ENCODE data around the gene LONP1.

The LONP1 gene

GRCh38 chr19:5719961-5720790 is at the start of gene LONP1, which contains the start of gene CATSPERD:
LONP1 (minus strand) TSS chr19:5720146; CDS start chr19:5720132, 14 bp downstream.
CATSPERD (plus strand) TSS chr19:5720637; CDS start chr19:5720738, 101 bp downstream.
- Histone ChIP-seq H3K36me3 (ENCODE audit: low read length) (peaks cover 6% of the 10 kb centered on the region; the same call in 1 of the 2 replicates), H2AFZ (ENCODE audit: low read depth, low read length, severe bottlenecking) (peak within 1 kb of the TSS; percentile 68), H3K4me3 (ENCODE audit: insufficient read depth, low read length, poor library complexity, severe bottlenecking) (peak within 1 kb of the TSS; percentile 81), H3K27ac (ENCODE audit: low read depth, low read length) (peak within 1 kb of the TSS; percentile 84), H3F3A (ENCODE audit: insufficient read depth) (no peaks in the 10 kb centered on the region), H4K20me1 (ENCODE audit: low read depth, low read length) (peaks cover 12% of the 10 kb centered on the region), H3K9me2 (replicated peaks; ENCODE audit: insufficient read depth, low read length) (no peaks in the 10 kb centered on the region), H3K9ac (ENCODE audit: low read length) (peak within 1 kb of the TSS; percentile 87), H3K79me2 (ENCODE audit: insufficient read depth, low read length) (peaks cover 44% of the 10 kb centered on the region), H3K27me3 (ENCODE audit: low read length) (no peaks in the 10 kb centered on the region), H3K4me2 (ENCODE audit: low read depth, low read length, poor library complexity, severe bottlenecking) (peak within 1 kb of the TSS; percentile 85), H3K9me3 (ENCODE audit: insufficient read depth, low read length) (no peaks in the 10 kb centered on the region)
- peak; percentile 63 for TF ChIP-seq CTCF (IDR thresholded peaks at IDR 0.05; ENCODE audit: insufficient read depth, low read length, poor library complexity, severe bottlenecking)
- TF ChIP-seq EZH2phosphoT487 (conservative IDR thresholded peaks at IDR 0.05; ENCODE audit: low read length): no peak

- H3F3A ChIP-seq (ENCODE audit: insufficient read depth): no peaks in the 10 kb centered on the region
- no peaks in the 10 kb centered on the region for H3K27me3 ChIP-seq (ENCODE audit: low read length)
- TF ChIP-seq EZH2phosphoT487 (conservative IDR thresholded peaks at IDR 0.05; ENCODE audit: low read length): no peak
- TF ChIP-seq CTCF (IDR thresholded peaks at IDR 0.05; ENCODE audit: insufficient read depth, low read length, poor library complexity, severe bottlenecking): no peak
- no peak overlapping the region for H2AFZ ChIP-seq (ENCODE audit: low read depth, low read length, severe bottlenecking)
- H3K9me2 ChIP-seq (replicated peaks; ENCODE audit: insufficient read depth, low read length): no peaks in the 10 kb centered on the region
- no peaks in the 10 kb centered on the region for H3K36me3 ChIP-seq (ENCODE audit: low read length)
- no peaks in the 10 kb centered on the region for H3K9me3 ChIP-seq (ENCODE audit: insufficient read depth, low read length)
- H3K4me3 ChIP-seq (ENCODE audit: insufficient read depth, low read length, poor library complexity, severe bottlenecking): no peak overlapping the region
- H4K20me1 ChIP-seq (ENCODE audit: low read depth, low read length): no peaks in the 10 kb centered on the region
- no peaks in the 10 kb centered on the region for H3K79me2 ChIP-seq (ENCODE audit: insufficient read depth, low read length)
- H3K27ac ChIP-seq (ENCODE audit: low read depth, low read length): no peak overlapping the region
- no peak overlapping the region for H3K4me2 ChIP-seq (ENCODE audit: low read depth, low read length, poor library complexity, severe bottlenecking)
- no peak overlapping the region for H3K9ac ChIP-seq (ENCODE audit: low read length)
Observed at GRCh38 chr19:5767949-5768348, 48.0 kb upstream of the LONP1 start.

- no peak for TF ChIP-seq EZH2phosphoT487 (conservative IDR thresholded peaks at IDR 0.05; ENCODE audit: low read length)
- no peak for TF ChIP-seq CTCF (IDR thresholded peaks at IDR 0.05; ENCODE audit: insufficient read depth, low read length, poor library complexity, severe bottlenecking)
- Histone ChIP-seq H3K4me3 (ENCODE audit: insufficient read depth, low read length, poor library complexity, severe bottlenecking) (no peak overlapping the region), H3K79me2 (ENCODE audit: insufficient read depth, low read length) (no peaks in the 10 kb centered on the region), H3K27me3 (ENCODE audit: low read length) (no peaks in the 10 kb centered on the region), H4K20me1 (ENCODE audit: low read depth, low read length) (no peaks in the 10 kb centered on the region), H3K36me3 (ENCODE audit: low read length) (no peaks in the 10 kb centered on the region), H3K4me2 (ENCODE audit: low read depth, low read length, poor library complexity, severe bottlenecking) (no peak overlapping the region), H3K9me2 (replicated peaks; ENCODE audit: insufficient read depth, low read length) (no peaks in the 10 kb centered on the region), H3K9me3 (ENCODE audit: insufficient read depth, low read length) (no peaks in the 10 kb centered on the region), H3K9ac (ENCODE audit: low read length) (no peak overlapping the region), H2AFZ (ENCODE audit: low read depth, low read length, severe bottlenecking) (no peak overlapping the region), H3F3A (ENCODE audit: insufficient read depth) (no peaks in the 10 kb centered on the region), H3K27ac (ENCODE audit: low read depth, low read length) (no peak overlapping the region)
Observed at GRCh38 chr19:5765220-5765619, 45.3 kb upstream of the LONP1 start.

Measured in SU-DHL-6 (cell line).